DOHH2 (cell line): ENCODE measurements around the gene ARHGAP33.

Experiments used
- H3F3A ChIP-seq: fragments of 200-600 bp; sonication (generic), shearing (Covaris generic); 2 replicates; pipeline ENCODE4 v1.6.0; 2016; ENCODE audit warnings: antibody characterized with exemption, mild to moderate bottlenecking; ENCODE audit not compliant: control insufficient read depth, insufficient read depth
- H3K27ac ChIP-seq: fragments of 200-600 bp; sonication (generic); 2 replicates; pipeline ENCODE4 v1.5.1; 2014; ENCODE audit warnings: low read depth, mild to moderate bottlenecking, low read length, moderate library complexity
- H3K27me3 ChIP-seq: fragments of 200-600 bp; sonication (generic); 2 replicates; pipeline ENCODE4 v1.6.1; 2014; ENCODE audit warnings: mild to moderate bottlenecking, low read length, mixed read lengths; ENCODE audit not compliant: control insufficient read depth
- H3K36me3 ChIP-seq: fragments of 200-600 bp; sonication (generic); 2 replicates; pipeline ENCODE4 v1.6.1; 2014; ENCODE audit warnings: mild to moderate bottlenecking, low read length, moderate library complexity, mixed read lengths; ENCODE audit not compliant: control insufficient read depth
- H3K4me1 ChIP-seq: fragments of 200-600 bp; sonication (generic); 2 replicates; pipeline ENCODE4 v1.6.1; 2014; ENCODE audit warnings: mild to moderate bottlenecking, low read length, mixed read lengths; ENCODE audit not compliant: control insufficient read depth
- H3K4me2 ChIP-seq: fragments of 200-600 bp; sonication (generic); 2 replicates; pipeline ENCODE4 v1.6.0; 2014; ENCODE audit warnings: mild to moderate bottlenecking, low read length, moderate library complexity
- H3K4me3 ChIP-seq: fragments of 200-600 bp; sonication (generic); 2 replicates; pipeline ENCODE4 v1.5.1; 2014; ENCODE audit warnings: mild to moderate bottlenecking, low read length, mixed read lengths
- H3K79me2 ChIP-seq: fragments of 200-600 bp; sonication (generic); 2 replicates; pipeline ENCODE4 v1.6.1; 2014; ENCODE audit warnings: mild to moderate bottlenecking, low read length, mixed read lengths; ENCODE audit not compliant: control insufficient read depth
- H3K9me2 ChIP-seq: fragments of 200-600 bp; sonication (generic); replicated peaks from 2 replicates; pipeline ENCODE4 v1.6.1; 2014; ENCODE audit warnings: mild to moderate bottlenecking, low read length, mixed read lengths; ENCODE audit not compliant: control insufficient read depth
- H3K9me3 ChIP-seq: fragments of 200-600 bp; sonication (generic); 2 replicates; pipeline ENCODE4 v1.6.1; 2014; ENCODE audit warnings: antibody characterized with exemption, low read length, mixed read lengths; ENCODE audit not compliant: control insufficient read depth, insufficient read depth
- H4K20me1 ChIP-seq: fragments of 200-600 bp; sonication (generic); 2 replicates; pipeline ENCODE4 v1.6.0; 2014; ENCODE audit warnings: low read depth, mild to moderate bottlenecking, antibody characterized with exemption, low read length, moderate library complexity; ENCODE audit not compliant: control insufficient read depth, insufficient read depth
- EZH2phosphoT487 ChIP-seq: fragments of 200-600 bp; sonication (generic); IDR thresholded peaks from 2 replicates; pipeline ENCODE4 v1.6.1; 2017; ENCODE audit warnings: borderline replicate concordance, mild to moderate bottlenecking, antibody characterized with exemption, low read length, moderate library complexity, mixed read lengths
- TF ChIP-seq, protein P1 (sequence below): fragments of 200-600 bp; sonication (generic); IDR thresholded peaks from one replicate; pipeline ENCODE4 v1.5.1; 2014; ENCODE audit warnings: antibody characterized with exemption, mild to moderate bottlenecking, low read depth, low read length; ENCODE audit not compliant: poor library complexity, severe bottlenecking

The ARHGAP33 gene

DNA sequence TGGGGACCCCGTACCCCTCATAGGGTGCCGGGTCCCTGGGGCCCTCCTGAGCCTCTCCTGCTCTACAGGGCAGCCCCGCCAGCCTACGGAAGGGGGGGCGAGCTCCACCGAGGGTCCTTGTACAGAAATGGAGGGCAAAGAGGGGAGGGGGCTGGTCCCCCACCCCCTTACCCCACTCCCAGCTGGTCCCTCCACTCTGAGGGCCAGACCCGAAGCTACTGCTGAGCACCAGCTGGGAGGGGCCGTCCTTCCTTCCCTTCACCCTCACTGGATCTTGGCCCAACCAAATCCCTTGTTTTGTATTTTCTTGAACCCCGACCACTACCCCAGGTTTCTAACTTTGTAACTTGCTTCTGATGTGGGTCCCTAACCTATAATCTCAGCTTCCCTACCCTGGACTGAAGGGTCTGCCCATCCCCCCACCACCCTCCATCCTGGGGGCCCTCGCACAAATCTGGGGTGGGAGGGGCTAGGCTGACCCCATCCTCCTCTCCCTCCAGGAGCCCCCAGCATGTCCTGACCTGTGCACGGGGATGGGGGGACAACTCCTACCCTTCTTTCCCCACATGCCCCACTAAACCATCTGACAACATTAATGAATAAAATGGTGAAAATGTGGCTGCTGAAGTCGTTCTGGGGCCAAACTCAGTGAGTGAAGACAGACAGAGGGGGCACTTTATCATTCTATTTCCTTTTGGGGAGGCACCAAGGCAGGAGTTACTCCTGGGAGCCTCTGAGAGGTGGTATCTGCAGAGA is 13.0 kb downstream of the ARHGAP33 start:
- H3F3A ChIP-seq: no peaks in the 10 kb centered on the region
- no peaks in the 10 kb centered on the region for H3K9me2 ChIP-seq
- H3K4me3 ChIP-seq: no peak overlapping the region
- H4K20me1 ChIP-seq: no peaks in the 10 kb centered on the region
- H3K9me3 ChIP-seq: no peaks in the 10 kb centered on the region
- H3K4me2 ChIP-seq: no peak overlapping the region
- no peak overlapping the region for H3K27ac ChIP-seq
- H3K4me1 ChIP-seq: no peaks in the 10 kb centered on the region
- no peaks in the 10 kb centered on the region for H3K36me3 ChIP-seq
- TF ChIP-seq, protein P1, sequence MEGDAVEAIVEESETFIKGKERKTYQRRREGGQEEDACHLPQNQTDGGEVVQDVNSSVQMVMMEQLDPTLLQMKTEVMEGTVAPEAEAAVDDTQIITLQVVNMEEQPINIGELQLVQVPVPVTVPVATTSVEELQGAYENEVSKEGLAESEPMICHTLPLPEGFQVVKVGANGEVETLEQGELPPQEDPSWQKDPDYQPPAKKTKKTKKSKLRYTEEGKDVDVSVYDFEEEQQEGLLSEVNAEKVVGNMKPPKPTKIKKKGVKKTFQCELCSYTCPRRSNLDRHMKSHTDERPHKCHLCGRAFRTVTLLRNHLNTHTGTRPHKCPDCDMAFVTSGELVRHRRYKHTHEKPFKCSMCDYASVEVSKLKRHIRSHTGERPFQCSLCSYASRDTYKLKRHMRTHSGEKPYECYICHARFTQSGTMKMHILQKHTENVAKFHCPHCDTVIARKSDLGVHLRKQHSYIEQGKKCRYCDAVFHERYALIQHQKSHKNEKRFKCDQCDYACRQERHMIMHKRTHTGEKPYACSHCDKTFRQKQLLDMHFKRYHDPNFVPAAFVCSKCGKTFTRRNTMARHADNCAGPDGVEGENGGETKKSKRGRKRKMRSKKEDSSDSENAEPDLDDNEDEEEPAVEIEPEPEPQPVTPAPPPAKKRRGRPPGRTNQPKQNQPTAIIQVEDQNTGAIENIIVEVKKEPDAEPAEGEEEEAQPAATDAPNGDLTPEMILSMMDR: no peak
- TF ChIP-seq EZH2phosphoT487: no peak
- no peaks in the 10 kb centered on the region for H3K27me3 ChIP-seq
- no peaks in the 10 kb centered on the region for H3K79me2 ChIP-seq

DNA sequence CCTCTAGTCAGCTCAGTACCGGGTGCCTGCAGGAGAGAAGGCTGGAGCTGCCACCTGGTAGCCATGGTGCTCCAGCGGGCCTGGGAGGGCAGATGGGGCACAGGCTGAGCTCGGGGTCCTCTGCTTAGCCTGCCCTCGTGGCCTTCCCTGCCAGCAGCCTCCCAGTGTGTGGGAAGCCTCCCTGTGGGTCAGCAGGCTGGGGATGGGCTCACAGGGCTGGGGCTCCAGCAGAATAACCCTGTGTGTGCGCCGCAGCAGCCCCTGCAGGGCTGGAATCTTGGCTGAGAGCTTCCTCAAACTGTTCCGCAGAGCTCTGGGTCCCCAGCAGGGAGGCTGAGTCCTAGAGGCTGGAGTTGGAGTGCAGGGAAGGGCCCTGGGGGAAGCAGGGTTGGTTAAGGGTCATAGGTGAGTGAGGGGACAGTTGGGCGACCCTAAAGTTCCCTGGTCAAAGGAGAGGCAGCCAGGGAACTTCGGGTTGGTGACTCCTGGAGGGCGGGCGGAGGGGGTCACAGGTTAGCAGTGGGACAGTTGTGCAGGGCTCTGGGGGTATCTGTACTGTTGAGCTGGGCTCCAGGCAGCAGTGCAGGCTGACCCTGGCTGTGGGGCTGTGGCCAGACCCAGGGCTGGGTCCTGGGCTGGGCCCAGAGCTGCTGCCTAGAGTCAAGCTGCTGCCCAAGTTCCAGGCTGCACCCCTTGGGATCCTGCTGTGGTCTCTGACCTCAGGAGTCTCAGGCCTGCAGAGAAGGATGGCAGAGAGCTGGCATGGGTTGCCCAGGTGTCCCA is 14.0 kb downstream of the ARHGAP33 start:
- TF ChIP-seq EZH2phosphoT487: no peak
- TF ChIP-seq, protein P1: no peak
- Histone ChIP-seq H4K20me1 (no peaks in the 10 kb centered on the region), H3K36me3 (no peaks in the 10 kb centered on the region), H3K4me3 (no peak overlapping the region), H3K9me3 (no peaks in the 10 kb centered on the region), H3K9me2 (no peaks in the 10 kb centered on the region), H3F3A (no peaks in the 10 kb centered on the region), H3K4me2 (no peak overlapping the region), H3K79me2 (no peaks in the 10 kb centered on the region), H3K27me3 (no peaks in the 10 kb centered on the region), H3K4me1 (no peaks in the 10 kb centered on the region), H3K27ac (no peak overlapping the region)

DNA sequence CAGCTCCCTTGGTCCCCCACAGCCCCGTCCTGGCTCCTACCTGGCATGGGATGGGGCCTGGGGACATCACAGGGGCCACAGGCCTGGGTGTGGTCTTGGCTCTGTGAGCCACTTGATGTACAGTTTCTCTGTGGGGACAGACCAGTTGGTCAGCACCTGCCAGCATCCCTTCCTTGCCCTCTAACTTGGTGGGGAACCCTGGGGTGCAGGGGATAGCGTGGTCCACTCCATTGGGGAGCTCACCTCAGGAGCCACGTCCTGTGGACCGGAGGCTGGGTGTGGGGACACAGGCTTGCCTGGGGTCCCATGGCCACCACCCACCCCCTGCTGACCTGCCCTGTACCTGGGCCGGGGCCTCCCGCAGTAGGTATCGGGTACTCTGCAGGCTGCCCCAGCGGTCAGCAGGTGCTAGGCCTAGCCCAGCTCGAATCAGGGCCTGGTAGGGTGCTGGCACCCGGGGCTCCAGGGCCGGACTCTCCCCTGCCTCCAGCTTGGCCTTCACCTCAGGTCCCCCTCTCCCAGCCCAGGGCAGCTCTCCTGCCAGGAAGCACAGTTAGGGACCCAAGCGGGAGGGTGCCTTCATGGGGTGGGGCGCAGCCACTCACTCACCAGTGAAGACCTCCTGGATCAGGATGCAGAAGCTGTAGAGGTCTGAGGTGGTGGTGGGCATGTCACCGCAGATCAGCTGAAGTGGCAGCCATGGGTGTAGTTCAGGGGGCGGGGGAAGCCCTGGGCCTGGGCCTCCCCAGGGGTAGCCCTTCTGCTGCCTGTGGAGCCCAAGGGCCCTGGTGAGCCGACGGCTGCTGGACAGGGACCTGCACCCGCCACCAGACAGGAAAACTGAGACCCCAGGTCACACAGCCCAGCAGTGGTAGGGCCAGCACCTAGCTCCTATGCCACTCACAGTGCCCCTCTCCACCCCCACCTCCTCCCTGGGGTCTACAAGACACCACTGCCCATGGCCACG is 14.9 kb downstream of the ARHGAP33 start:
- no peak overlapping the region for H3K27ac ChIP-seq
- H3K27me3 ChIP-seq: no peaks in the 10 kb centered on the region
- no peaks in the 10 kb centered on the region for H3K9me3 ChIP-seq
- H3F3A ChIP-seq: no peaks in the 10 kb centered on the region
- TF ChIP-seq, protein P1: no peak
- TF ChIP-seq EZH2phosphoT487: no peak
- H3K4me3 ChIP-seq: no peak overlapping the region
- H4K20me1 ChIP-seq: no peaks in the 10 kb centered on the region
- H3K36me3 ChIP-seq: no peaks in the 10 kb centered on the region
- H3K4me2 ChIP-seq: no peak overlapping the region
- no peaks in the 10 kb centered on the region for H3K4me1 ChIP-seq
- H3K9me2 ChIP-seq: no peaks in the 10 kb centered on the region
- H3K79me2 ChIP-seq: no peaks in the 10 kb centered on the region
